ENCODE measurements around the gene PPP1R9B.

Gene PPP1R9B

DNA sequence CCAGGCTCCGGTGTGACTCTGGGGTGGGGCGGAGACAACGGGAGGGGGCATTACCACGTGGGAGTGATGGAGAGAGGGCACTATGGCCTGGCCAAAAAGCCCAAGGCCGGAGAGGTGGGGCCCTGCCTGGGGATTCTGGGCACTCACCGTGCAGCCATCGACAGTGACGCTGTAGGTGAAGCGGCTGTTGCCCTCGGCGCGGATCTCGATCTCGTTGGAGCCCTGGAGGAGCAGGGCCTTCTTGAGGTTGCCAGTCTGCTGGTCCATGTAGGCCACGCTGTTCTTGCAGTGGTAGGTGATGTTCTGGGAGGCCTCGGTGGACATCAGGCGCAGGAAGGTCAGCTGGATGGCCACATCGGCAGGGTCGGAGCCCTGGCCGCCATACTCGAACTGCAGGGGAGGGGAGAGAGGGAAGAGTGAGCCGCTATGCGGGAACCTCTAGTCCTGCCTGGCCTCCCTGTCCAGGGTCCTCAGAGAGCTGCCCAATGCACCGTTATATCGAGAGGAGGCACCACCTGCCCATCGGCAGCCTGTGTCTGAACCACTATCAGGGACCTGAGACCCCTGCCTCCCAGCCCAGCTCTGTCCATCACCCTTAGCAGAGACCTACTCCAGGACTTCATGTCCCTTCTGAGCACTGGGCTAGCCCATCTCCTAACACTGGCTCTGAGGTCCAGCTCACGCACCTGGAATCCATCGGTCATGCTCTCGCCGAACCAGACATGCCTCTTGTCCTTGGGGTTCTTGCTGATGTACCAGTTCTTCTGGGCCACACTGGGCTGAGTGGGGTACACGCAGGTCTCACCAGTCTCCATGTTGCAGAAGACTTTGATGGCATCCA is 35.4 kb upstream of the PPP1R9B start:
- TF ChIP-seq, protein P1, sequence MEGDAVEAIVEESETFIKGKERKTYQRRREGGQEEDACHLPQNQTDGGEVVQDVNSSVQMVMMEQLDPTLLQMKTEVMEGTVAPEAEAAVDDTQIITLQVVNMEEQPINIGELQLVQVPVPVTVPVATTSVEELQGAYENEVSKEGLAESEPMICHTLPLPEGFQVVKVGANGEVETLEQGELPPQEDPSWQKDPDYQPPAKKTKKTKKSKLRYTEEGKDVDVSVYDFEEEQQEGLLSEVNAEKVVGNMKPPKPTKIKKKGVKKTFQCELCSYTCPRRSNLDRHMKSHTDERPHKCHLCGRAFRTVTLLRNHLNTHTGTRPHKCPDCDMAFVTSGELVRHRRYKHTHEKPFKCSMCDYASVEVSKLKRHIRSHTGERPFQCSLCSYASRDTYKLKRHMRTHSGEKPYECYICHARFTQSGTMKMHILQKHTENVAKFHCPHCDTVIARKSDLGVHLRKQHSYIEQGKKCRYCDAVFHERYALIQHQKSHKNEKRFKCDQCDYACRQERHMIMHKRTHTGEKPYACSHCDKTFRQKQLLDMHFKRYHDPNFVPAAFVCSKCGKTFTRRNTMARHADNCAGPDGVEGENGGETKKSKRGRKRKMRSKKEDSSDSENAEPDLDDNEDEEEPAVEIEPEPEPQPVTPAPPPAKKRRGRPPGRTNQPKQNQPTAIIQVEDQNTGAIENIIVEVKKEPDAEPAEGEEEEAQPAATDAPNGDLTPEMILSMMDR (IDR thresholded peaks at IDR 0.05): no peak

DNA sequence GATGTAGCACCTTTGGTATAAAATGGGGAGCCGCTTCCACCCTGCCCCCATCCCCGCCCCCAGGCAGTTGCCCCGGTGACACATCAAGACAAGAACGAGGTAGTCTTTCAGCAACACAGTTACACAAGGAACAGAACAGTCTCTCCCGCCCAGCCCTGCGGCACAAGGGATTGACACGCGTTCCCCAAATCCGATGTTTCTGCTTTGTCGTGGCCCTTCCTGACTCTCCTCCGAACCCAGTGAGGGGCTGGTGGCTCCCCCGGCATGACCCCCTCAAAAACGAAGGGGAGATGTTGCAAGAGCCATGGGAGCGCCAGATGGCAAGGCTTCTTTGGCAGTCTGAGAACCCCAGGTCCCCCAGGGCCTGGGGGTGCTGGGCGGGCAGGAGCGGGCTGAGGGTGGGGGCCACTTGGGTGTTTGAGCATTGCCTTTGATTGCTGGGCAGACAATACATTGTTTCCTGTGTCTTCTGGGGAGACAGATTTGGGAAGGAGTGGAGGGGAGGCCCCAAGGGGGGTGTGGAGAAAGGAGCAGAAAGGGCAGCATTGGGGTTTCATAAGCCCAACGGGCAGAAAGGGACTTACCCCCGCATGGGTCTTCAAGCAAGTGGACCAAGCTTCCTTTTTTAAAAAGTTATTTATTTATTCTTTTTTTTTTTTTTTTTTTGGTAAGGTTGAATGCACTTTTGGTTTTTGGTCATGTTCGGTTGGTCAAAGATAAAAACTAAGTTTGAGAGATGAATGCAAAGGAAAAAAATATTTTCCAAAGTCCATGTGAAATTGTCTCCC is 34.3 kb upstream of the PPP1R9B start:
- TF ChIP-seq, protein P1 (IDR thresholded peaks at IDR 0.05): no peak

DNA sequence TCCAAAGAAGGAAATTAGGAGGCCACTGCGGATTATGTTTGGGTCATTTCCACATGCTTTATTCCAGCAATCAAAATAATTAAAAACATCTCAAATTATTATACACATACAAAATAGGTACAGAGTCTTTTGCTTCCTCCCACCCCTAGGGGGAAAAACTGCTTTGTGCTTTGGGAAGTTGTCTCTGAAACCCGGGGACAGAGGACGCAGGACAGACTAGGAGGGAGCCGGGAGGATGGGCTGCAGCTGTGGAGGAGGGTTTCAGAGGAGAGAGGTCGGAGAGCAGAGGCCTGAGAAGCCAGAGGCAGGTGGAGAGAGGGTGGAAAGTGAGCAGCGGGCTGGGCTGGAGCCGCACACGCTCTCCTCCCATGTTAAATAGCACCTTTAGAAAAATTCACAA is 33.6 kb upstream of the PPP1R9B start:
- TF ChIP-seq, protein P1 (IDR thresholded peaks at IDR 0.05): no peak

DNA sequence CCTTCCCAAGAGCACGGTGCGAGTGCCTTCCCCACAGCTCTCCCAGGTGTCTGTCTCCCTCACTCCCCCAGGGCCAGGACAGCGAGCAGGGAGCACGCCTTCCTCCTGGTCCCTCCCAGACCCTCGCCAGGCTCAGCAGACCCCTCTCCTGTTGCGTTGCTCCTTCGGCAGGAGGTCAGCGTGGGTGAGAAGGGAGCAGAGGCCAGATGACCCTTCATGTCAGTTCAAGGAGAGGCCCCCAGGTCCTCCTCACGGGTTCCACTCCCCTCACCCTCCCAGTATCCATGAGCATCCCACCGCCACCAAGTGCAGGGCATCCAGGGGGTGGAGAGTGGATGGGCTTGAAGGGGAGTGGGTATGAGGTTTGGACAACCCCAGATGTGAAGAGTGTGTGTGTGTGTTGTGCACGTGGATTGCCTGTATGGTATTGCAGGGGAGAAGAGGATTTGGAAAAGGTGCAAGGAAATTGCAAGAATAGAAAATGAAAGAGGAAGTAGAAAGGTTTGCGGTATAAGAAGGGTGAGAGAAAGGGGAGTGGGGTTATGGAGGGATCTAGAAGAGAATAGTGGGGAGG is 33.0 kb upstream of the PPP1R9B start:
- TF ChIP-seq, protein P1 (IDR thresholded peaks at IDR 0.05): no peak

DNA sequence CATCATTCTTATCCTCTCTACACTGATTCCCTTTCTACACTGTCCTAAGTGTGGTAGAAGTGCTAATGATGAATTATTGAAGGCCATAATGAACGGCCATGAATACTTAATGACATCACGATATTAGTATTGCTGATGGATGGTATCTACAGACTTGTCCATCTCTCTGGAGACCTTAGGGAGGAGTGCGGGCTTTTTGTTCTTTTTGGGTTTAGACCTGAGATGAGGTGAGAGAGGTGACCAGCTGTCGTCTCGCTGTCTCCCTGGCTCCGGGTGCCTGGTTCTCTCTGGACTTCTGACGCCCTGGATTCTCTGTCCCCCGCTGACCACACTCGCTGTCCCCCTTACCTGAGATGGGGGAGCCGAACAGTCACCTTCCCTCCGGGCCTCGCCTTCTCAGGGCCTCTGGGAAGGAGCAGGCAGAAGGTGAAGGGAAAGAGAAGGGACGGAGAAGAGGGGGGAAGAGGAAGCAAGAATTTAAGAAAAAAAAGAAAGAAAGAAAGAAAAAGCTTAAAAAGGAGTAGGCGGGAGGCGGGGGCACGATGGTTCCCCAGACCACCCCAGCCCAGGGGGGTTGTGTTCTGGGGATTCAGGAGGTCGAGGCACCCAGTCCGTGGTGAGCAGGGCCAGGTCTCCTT is 32.4 kb upstream of the PPP1R9B start:
- TF ChIP-seq, protein P1 (IDR thresholded peaks at IDR 0.05): no peak

DNA sequence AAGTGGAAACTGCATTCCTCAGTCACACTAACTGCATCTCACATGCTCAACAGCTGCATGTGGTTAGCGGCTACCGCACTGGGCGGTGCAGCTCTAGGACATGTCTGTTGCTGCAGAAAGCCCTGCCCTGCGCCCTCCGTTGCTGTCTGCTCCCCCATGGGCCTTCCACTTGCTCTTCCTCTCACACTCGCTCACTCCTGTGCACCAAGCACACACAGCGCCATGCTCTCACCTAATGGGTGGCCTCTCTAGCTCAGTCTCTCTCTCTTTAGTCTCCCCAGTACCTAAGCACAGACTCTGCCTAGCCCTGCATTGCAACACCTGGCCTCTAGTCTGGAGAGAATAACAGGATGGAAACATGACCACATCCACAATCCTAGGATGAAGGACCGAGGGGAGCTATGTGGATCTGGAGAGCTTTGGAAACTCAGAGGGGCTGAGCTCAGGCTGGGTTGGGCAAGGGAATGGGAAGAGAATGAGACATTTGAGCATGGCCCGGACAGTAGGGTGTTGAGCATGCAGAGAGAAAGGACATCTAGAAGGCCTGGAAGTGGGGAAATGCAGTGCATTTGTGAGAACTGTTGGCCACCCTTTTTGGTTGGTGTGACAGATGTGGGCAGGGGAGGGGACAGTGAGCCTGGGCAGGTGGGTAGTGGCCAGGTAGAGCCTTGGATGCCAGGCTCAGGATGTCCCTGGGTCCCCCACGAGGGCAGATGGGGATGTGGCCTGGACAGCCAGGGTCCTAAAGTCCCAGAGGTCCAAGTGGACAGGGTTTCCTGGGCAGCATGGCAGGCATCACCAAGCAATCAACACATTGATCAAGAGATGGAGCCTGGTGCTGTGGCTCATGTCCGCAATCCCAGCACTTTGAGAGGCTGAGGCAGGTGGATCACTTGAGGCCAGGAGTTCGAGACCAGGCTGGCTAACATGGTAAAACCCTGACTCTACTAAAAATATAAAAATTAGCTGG is 31.4 kb upstream of the PPP1R9B start:
- TF ChIP-seq, protein P1 (IDR thresholded peaks at IDR 0.05): no peak

Measured in LNCAP (cell line).